Stimulated activated effector memory CD8-positive, alpha-beta T cell treated with anti-CD3 and anti-CD28 coated beads, Interleukin-12 subunit alpha, Interleukin-12 subunit beta, amount 100 ng/mL, for 72 hours (primary cell): ENCODE measurements around the gene TMUB1.

Experiments
- ATAC-seq: fragments of 150-1000 bp; cut with Tn5 transposase; 2 replicates; pipeline ENCODE4 v1.10.0; 2021
- DNase-seq, 2 donors: peaks; one replicate each; pipeline ENCODE4 v3.0.0; 2021 to 2022; ENCODE audit warnings: low spot score in 2 of 2
- H3K27ac Mint-ChIP-seq: one replicate; pipeline ENCODE4 v1.8.0; 2022; ENCODE audit warnings: mild to moderate bottlenecking, mixed read lengths
- H3K36me3 Mint-ChIP-seq: one replicate; pipeline ENCODE4 v1.8.0; 2022; ENCODE audit warnings: mild to moderate bottlenecking, mixed read lengths
- H3K4me1 Mint-ChIP-seq: one replicate; pipeline ENCODE4 v1.8.0; 2022; ENCODE audit warnings: mixed read lengths
- H3K4me3 Mint-ChIP-seq: one replicate; pipeline ENCODE4 v1.8.0; 2022; ENCODE audit warnings: mild to moderate bottlenecking, mixed read lengths
- H3K9me3 Mint-ChIP-seq: one replicate; pipeline ENCODE4 v1.8.0; 2022; ENCODE audit warnings: mixed read lengths

TMUB1 gene

GRCh38 chr7:151032936-151033863, 50.1 kb downstream of the TMUB1 start:
- ATAC-seq = no peak
- H3K36me3 Mint-ChIP-seq = peaks cover 40% of the 10 kb centered on the region

More at GRCh38 chr7:151032936-151033863, 50.1 kb downstream of the TMUB1 start:
- Mint-ChIP-seq H3K27ac (peak overlapping the region; percentile 74), H3K9me3 (no peaks in the 10 kb centered on the region), H3K4me1 (peaks cover 8% of the 10 kb centered on the region), H3K4me3 (no peak overlapping the region)
- no peak for DNase-seq
